Chondrocyte (in vitro differentiated cells): ENCODE results near the gene ADGRG1. TPM values are rescaled to one million over a fixed set of nuclear protein-coding genes. Genes with fewer than 3 reads are reported as not detected.

Experiments used
- DNase-seq: peaks from one replicate; pipeline ENCODE4 v3.0.0; 2021; ENCODE audit warnings: mixed read lengths, low spot score
- H3K27ac Mint-ChIP-seq: one replicate; pipeline ENCODE4 v1.8.0; 2021; ENCODE audit warnings: mild to moderate bottlenecking, moderate library complexity, mixed read lengths; ENCODE audit not compliant: unreplicated experiment
- H3K27me3 Mint-ChIP-seq: 2 replicates; pipeline ENCODE4 v1.8.0; 2021; ENCODE audit warnings: low read depth, mixed read lengths
- H3K36me3 Mint-ChIP-seq: 2 replicates; pipeline ENCODE4 v1.8.0; 2021; ENCODE audit warnings: low read depth, mixed read lengths
- H3K4me1 Mint-ChIP-seq: 2 replicates; pipeline ENCODE4 v1.8.0; 2021; ENCODE audit warnings: low read depth, mild to moderate bottlenecking, mixed read lengths
- H3K4me3 Mint-ChIP-seq: one replicate; pipeline ENCODE4 v1.8.0; 2021; ENCODE audit warnings: mild to moderate bottlenecking, moderate library complexity, mixed read lengths; ENCODE audit not compliant: unreplicated experiment
- H3K9me3 Mint-ChIP-seq: 2 replicates; pipeline ENCODE4 v1.8.0; 2021; ENCODE audit warnings: low read depth, mixed read lengths
- total RNA-seq: library from RNA; stranded (reverse); gene quantifications from 3 replicates; pipeline ENCODE4 v1.2.1, GENCODE V29; 2021
- TF ChIP-seq, protein P1 (sequence below): fragments of 200-600 bp; sonication (generic); IDR thresholded peaks from 2 replicates; pipeline ENCODE4 v1.5.0; 2021; ENCODE audit warnings: antibody characterized with exemption, mild to moderate bottlenecking, moderate library complexity

Gene ADGRG1
- total RNA-seq, 1 donor from 2014 or later: 57.8 TPM

DNA sequence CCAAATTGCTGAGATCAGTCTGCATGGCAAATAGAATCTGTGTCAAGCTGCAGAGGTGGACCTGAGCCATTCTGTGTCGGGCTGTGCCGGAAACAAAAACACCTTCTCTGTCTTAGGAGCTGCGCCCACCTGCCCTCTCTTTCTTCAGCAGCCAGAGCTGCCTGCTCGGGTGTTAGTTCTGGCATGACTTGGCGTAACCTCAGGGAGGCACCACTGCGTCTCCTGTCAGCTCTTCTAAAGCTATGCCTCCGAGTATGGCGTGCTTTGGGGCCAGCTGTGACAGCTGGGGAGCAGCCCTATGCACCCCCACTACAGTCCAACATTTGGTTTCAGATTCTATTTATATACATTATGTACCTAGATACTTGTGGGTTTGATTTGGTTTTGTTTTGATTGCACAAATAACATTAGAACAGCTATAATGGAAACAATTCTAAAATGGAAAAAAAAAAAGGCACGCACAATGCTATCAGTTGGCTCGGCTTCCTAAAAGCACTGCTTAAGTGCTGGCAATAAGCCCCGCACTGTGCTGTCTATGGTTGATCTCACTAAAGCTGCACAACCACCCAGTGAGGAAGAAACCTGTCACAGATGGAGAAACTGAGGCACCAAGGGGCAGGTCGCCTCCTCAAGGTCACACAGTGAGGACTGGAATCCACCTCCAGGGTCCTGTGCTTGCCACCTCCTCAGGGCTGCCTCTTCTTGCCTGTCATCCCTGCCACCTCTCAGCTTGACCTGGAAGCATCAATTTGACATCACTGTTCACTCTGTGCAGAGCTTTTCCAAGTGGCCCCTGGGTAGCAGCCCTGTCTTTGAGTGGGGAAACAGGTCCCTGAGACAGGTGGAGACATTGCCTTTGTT, 18.7 kb upstream of the ADGRG1 start:
- TF ChIP-seq, protein P1, sequence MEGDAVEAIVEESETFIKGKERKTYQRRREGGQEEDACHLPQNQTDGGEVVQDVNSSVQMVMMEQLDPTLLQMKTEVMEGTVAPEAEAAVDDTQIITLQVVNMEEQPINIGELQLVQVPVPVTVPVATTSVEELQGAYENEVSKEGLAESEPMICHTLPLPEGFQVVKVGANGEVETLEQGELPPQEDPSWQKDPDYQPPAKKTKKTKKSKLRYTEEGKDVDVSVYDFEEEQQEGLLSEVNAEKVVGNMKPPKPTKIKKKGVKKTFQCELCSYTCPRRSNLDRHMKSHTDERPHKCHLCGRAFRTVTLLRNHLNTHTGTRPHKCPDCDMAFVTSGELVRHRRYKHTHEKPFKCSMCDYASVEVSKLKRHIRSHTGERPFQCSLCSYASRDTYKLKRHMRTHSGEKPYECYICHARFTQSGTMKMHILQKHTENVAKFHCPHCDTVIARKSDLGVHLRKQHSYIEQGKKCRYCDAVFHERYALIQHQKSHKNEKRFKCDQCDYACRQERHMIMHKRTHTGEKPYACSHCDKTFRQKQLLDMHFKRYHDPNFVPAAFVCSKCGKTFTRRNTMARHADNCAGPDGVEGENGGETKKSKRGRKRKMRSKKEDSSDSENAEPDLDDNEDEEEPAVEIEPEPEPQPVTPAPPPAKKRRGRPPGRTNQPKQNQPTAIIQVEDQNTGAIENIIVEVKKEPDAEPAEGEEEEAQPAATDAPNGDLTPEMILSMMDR: no peak
- peak; percentile 51 for DNase-seq

DNA sequence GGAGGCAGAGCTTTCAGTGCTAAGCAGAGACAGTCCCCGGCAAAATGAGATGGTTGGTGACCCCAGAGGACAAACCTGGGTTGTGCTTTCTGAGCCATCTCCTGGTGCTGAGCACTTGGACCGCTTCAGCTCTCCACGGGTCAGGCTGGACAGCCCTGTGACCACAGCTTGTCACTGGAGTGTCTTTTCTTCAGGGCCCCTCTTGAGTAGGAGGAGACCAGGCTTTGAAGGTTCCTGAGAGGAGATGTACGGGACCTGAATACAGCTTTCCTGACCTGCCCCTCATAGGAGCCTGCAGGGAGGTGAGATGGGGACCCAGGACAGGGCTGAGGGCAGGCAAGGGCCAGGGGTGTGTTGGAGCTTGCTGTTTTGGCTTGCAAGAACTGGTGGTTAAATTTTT, 17.8 kb upstream of the ADGRG1 start:
- Mint-ChIP-seq H3K27ac (no peak overlapping the region), H3K27me3 (no peaks in the 10 kb centered on the region), H3K4me1 (peaks cover 6% of the 10 kb centered on the region), H3K9me3 (no peaks in the 10 kb centered on the region), H3K36me3 (no peaks in the 10 kb centered on the region), H3K4me3 (no peak overlapping the region)
- TF ChIP-seq, protein P1: no peak
- peak; percentile 24 for DNase-seq

More for the DNA sequence above, 18.7 kb upstream of the ADGRG1 start:
- Mint-ChIP-seq H3K36me3 (no peaks in the 10 kb centered on the region), H3K4me3 (no peak overlapping the region), H3K9me3 (no peaks in the 10 kb centered on the region), H3K27me3 (no peaks in the 10 kb centered on the region), H3K27ac (no peak overlapping the region), H3K4me1 (peaks cover 6% of the 10 kb centered on the region)

DNA sequence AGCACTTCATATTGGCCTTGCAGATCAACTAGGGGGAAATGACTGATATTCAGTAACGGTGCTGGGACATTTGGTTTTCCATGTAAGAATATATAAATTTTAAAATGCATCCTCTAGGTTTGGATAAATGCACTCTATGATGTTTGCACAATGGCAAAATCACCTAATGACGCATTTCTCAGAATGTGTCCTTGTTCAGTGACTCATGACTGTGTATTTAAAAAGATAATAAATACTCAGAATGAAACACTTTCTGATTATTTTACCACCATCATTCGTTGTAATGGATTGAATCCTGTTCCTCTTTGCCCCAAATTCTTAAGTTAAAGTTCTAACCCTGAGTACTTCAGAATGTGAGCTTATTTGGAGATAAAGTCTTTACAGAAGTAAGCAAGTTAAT, 17.2 kb upstream of the ADGRG1 start:
- TF ChIP-seq, protein P1: no peak
- H3K27me3 Mint-ChIP-seq: no peaks in the 10 kb centered on the region
- no peak overlapping the region for H3K4me3 Mint-ChIP-seq
- no peak overlapping the region for H3K27ac Mint-ChIP-seq
- no peaks in the 10 kb centered on the region for H3K36me3 Mint-ChIP-seq
- peaks cover 6% of the 10 kb centered on the region for H3K4me1 Mint-ChIP-seq
- H3K9me3 Mint-ChIP-seq: no peaks in the 10 kb centered on the region
- DNase-seq: no peak

DNA sequence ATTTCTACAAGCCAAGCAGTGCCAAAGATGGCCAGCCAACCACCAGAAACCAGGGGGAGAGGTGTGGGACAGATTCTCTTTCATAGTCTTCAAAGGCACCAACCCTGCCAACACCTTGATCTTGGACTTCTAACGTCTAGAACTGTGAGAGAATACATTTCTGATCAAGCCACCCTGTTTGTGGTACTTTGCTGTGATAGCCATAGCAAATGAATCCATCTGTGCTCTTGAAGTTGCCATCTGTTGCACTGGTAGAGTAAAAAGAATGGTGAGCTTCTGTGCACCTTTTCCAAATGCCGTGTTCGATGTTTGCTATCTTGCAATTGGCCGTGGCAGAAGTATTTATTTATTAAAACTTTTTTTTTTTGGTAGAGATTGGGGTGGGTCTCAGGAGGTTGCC, 16.7 kb upstream of the ADGRG1 start:
- H3K27me3 Mint-ChIP-seq: no peaks in the 10 kb centered on the region
- TF ChIP-seq, protein P1: no peak
- peaks cover 6% of the 10 kb centered on the region for H3K4me1 Mint-ChIP-seq
- no peaks in the 10 kb centered on the region for H3K36me3 Mint-ChIP-seq
- no peak overlapping the region for H3K27ac Mint-ChIP-seq
- no peak overlapping the region for H3K4me3 Mint-ChIP-seq
- H3K9me3 Mint-ChIP-seq: no peaks in the 10 kb centered on the region
- DNase-seq: peak; percentile 4

DNA sequence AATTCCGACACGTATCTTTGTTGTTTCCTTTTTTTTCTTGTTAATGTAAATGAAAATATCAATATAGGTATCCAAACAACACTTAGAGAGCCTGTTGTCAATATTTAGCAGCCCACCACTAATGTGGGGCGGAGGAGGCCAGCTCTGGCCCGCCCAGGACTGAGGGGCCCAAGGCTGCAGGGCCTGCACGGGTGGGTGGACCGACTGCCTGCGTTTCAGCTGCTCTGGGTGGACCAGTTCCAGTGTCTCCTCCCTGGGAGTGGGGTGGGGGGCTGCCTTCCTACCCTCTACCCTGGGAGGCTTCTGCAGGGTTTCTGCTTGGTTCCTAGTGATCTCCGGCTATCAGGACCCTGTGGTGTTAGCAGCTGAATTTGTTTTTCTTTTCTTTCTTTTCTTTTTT, 15.9 kb upstream of the ADGRG1 start:
- DNase-seq: peak; percentile 50
- Mint-ChIP-seq H3K27ac (no peak overlapping the region), H3K27me3 (no peaks in the 10 kb centered on the region), H3K4me1 (peaks cover 6% of the 10 kb centered on the region), H3K9me3 (no peaks in the 10 kb centered on the region), H3K4me3 (no peak overlapping the region), H3K36me3 (no peaks in the 10 kb centered on the region)
- TF ChIP-seq, protein P1: no peak
